HFF-Myc (cell line): Measurements from ENCODE around the gene SMIM20.
A peak's percentile ranks its signal among the peaks of the same experiment; 100 is the strongest.

ENCODE experiments used
- DNase-seq: peaks from one replicate; pipeline ENCODE4 v3.0.0-alpha.2; 2011; ENCODE audit warnings: low read depth; ENCODE audit errors: extremely low read depth
- H3K4me3 ChIP-seq: replicated peaks from 2 replicates; pipeline ENCODE4 v1.5.1; 2011; ENCODE audit warnings: low read depth, mild to moderate bottlenecking, control low read depth, low read length
- TF ChIP-seq, protein P1 (sequence below): IDR thresholded peaks from 2 replicates; pipeline ENCODE4 v1.5.1; 2012; ENCODE audit warnings: mild to moderate bottlenecking, low read depth, low read length, control low read depth; ENCODE audit errors: missing control alignments

SMIM20 gene

GRCh38 chr4:25916870-25917269, 2.9 kb downstream of the SMIM20 start:
- no peak overlapping the region for H3K4me3 ChIP-seq
- DNase-seq = no peak
- TF ChIP-seq, protein P1, sequence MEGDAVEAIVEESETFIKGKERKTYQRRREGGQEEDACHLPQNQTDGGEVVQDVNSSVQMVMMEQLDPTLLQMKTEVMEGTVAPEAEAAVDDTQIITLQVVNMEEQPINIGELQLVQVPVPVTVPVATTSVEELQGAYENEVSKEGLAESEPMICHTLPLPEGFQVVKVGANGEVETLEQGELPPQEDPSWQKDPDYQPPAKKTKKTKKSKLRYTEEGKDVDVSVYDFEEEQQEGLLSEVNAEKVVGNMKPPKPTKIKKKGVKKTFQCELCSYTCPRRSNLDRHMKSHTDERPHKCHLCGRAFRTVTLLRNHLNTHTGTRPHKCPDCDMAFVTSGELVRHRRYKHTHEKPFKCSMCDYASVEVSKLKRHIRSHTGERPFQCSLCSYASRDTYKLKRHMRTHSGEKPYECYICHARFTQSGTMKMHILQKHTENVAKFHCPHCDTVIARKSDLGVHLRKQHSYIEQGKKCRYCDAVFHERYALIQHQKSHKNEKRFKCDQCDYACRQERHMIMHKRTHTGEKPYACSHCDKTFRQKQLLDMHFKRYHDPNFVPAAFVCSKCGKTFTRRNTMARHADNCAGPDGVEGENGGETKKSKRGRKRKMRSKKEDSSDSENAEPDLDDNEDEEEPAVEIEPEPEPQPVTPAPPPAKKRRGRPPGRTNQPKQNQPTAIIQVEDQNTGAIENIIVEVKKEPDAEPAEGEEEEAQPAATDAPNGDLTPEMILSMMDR = no peak

- TF ChIP-seq, protein P1 = no peak
- no peak for DNase-seq
- H3K4me3 ChIP-seq = no peak overlapping the region
Observed at GRCh38 chr4:25919676-25920075, 5.7 kb downstream of the SMIM20 start.

DNA sequence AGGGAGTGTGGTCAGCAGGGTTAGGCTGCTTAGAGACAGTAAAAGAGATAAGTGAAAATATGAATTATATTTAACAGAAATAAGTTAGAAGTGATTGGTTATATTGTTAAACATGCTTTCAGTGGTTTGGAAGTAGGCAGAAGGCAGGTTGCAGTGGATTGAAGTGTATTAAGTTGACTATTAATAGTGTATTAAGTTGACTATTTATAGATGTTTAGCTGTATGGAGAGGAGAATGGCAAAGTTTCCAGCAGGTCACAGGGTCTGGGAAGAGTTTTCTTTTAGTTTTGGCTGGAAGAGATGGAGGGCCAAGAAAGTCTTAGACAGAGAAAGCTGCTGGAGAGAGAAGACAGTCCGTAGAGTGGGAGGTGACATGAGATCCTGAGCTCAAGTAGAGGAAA, 7.9 kb downstream of the SMIM20 start:
- H3K4me3 ChIP-seq = no peak overlapping the region
- DNase-seq = no peak
- TF ChIP-seq, protein P1 = no peak

GRCh38 chr4:25922812-25923369, 8.9 kb downstream of the SMIM20 start:
- TF ChIP-seq, protein P1 = no peak
- DNase-seq = no peak
- H3K4me3 ChIP-seq = no peak overlapping the region

DNA sequence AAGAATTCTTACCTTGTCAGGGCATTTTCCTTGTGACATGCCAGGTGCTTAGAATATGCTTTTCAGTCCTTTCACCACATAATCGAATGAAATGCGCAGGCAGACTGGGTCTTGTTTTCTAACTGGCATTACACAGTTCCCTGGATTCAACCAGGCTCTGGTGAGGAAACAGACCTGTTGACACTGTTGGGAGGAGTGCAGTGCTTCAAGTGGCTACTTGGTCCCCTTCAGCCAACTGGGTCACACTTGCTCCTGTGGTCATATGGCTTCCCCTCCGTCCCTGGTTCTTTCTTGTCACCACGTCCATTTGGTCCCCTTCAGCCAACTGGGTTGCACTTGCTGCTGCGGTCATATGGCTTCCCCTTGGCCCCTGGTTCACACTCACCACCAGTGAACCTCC, 9.7 kb downstream of the SMIM20 start:
- DNase-seq = no peak
- TF ChIP-seq, protein P1 = no peak
- H3K4me3 ChIP-seq = no peak overlapping the region

GRCh38 chr4:25925486-25926201, 11.6 kb downstream of the SMIM20 start:
- no peak overlapping the region for H3K4me3 ChIP-seq
- TF ChIP-seq, protein P1 = peak; percentile 64
- no peak for DNase-seq
